Liver (tissue), 10 donors: ENCODE data around the gene ASIC4. TPM values are rescaled to one million over a fixed set of nuclear protein-coding genes. Genes with fewer than 3 reads are reported as not detected.

ENCODE experiments used
- DNase-seq: peaks from one replicate; pipeline ENCODE4 v3.0.0-alpha.2; 2017; ENCODE audit warnings: low spot score
- H3K27ac ChIP-seq, 2 donors: one replicate each; pipeline ENCODE4 v1.7.0; 2013; ENCODE audit warnings: inconsistent platforms in 2 of 2, low read length in 2 of 2, control low read depth in 1 of 2, low read depth in 1 of 2, mild to moderate bottlenecking in 1 of 2
- H3K27me3 ChIP-seq, 4 donors: one replicate each; pipeline versions ENCODE4 v1.6.1 to v1.7.0; 2013; ENCODE audit warnings: low read length in 3 of 4, inconsistent platforms in 1 of 4, mild to moderate bottlenecking in 1 of 4, moderate library complexity in 1 of 4; ENCODE audit not compliant: control insufficient read depth in 4 of 4, insufficient read depth in 4 of 4
- H3K36me3 ChIP-seq, 4 donors: one replicate each; pipeline versions ENCODE4 v1.6.1 to v1.7.0; 2013; ENCODE audit warnings: low read length in 3 of 4, mild to moderate bottlenecking in 3 of 4, low read depth in 1 of 4, moderate library complexity in 1 of 4; ENCODE audit not compliant: control insufficient read depth in 4 of 4, insufficient read depth in 3 of 4
- H3K4me1 ChIP-seq, 4 donors: one replicate each; pipeline versions ENCODE4 v1.6.1 to v1.7.0; 2013; ENCODE audit warnings: low read length in 3 of 4, mild to moderate bottlenecking in 3 of 4, moderate library complexity in 1 of 4; ENCODE audit not compliant: control insufficient read depth in 4 of 4, insufficient read depth in 4 of 4
- H3K4me3 ChIP-seq, 3 donors: one replicate each; pipeline versions ENCODE4 v1.6.1 to v1.7.0; 2013; ENCODE audit warnings: low read length in 3 of 3, control low read depth in 1 of 3, low read depth in 1 of 3, mild to moderate bottlenecking in 1 of 3
- H3K9ac ChIP-seq, 2 donors: one replicate each; pipeline ENCODE4 v1.7.0; 2013; ENCODE audit warnings: low read length in 2 of 2, mild to moderate bottlenecking in 2 of 2, moderate library complexity in 2 of 2, control low read depth in 1 of 2, low read depth in 1 of 2
- H3K9me3 ChIP-seq, 4 donors: one replicate each; pipeline versions ENCODE4 v1.6.1 to v1.7.0; 2013; ENCODE audit warnings: low read length in 3 of 4; ENCODE audit not compliant: control insufficient read depth in 4 of 4
- EGR1 ChIP-seq, 2 donors: IDR thresholded peaks; 2 replicates each; pipeline ENCODE4 v1.6.1; 2016 to 2018; ENCODE audit warnings: antibody characterized with exemption in 2 of 2, low read depth in 2 of 2
- FOXA1 ChIP-seq: IDR thresholded peaks from 2 replicates; pipeline ENCODE4 v1.6.1; 2016; ENCODE audit warnings: antibody characterized with exemption
- FOXA2 ChIP-seq: IDR thresholded peaks from 2 replicates; pipeline ENCODE4 v1.6.1; 2016; ENCODE audit warnings: antibody characterized with exemption
- GABPA ChIP-seq, 2 donors: IDR thresholded peaks in 1 of 2; conservative IDR thresholded peaks in 1 of 2; 2 replicates each; pipeline ENCODE4 v1.6.1; 2016; ENCODE audit warnings: antibody characterized with exemption in 2 of 2, mild to moderate bottlenecking in 1 of 2, moderate library complexity in 1 of 2
- HNF4A ChIP-seq, 2 donors: conservative IDR thresholded peaks; 2 replicates each; pipeline ENCODE4 v1.6.1; 2016; ENCODE audit warnings: antibody characterized with exemption in 2 of 2, mild to moderate bottlenecking in 2 of 2
- JUND ChIP-seq, 2 donors: IDR thresholded peaks; 2 replicates each; pipeline ENCODE4 v1.6.1; 2016; ENCODE audit warnings: antibody characterized with exemption in 2 of 2
- NR2F2 ChIP-seq: IDR thresholded peaks from 2 replicates; pipeline ENCODE4 v1.6.1; 2016; ENCODE audit warnings: antibody characterized with exemption
- RAD21 ChIP-seq, 2 donors: IDR thresholded peaks; 2 replicates each; pipeline ENCODE4 v1.6.1; 2016; ENCODE audit warnings: antibody characterized with exemption in 2 of 2, mild to moderate bottlenecking in 2 of 2
- RXRA ChIP-seq, 2 donors: IDR thresholded peaks; 2 replicates each; pipeline ENCODE4 v1.6.1; 2017 to 2018; ENCODE audit warnings: antibody characterized with exemption in 2 of 2, mild to moderate bottlenecking in 1 of 2
- SP1 ChIP-seq: IDR thresholded peaks from 2 replicates; pipeline ENCODE4 v1.6.1; 2018; ENCODE audit warnings: antibody characterized with exemption, mild to moderate bottlenecking
- TAF1 ChIP-seq: conservative IDR thresholded peaks from 2 replicates; pipeline ENCODE4 v1.6.1; 2016; ENCODE audit warnings: antibody characterized with exemption, mild to moderate bottlenecking
- YY1 ChIP-seq: IDR thresholded peaks from 2 replicates; pipeline ENCODE4 v1.6.1; 2016; ENCODE audit warnings: antibody characterized with exemption, mild to moderate bottlenecking
- WGBS: extraction: QIAGEN DNeasy Blood & Tissue Kit; methylation state at CpG from one replicate; pipeline ENCODE4 v1.1.7; 2013; 5-methylcytosine and 5-hydroxymethylcytosine counted together
- polyA plus RNA-seq, 2 donors: library from polyadenylated mRNA; stranded (reverse) in 1 of 2; unstranded in 1 of 2; fragments of 200-250 nt in 1 of 2; fragments of >200 nt in 1 of 2; fragmentation: Nextera tagmentation in 1 of 2; extraction: Ambion mirVana in 1 of 2; gene quantifications; one replicate each; pipeline versions ENCODE4 v1.2.1 to v1.2.3, GENCODE V29; 2013 to 2015
- small RNA-seq: library from RNA; depleted of rRNA; stranded (forward); fragments of <200 nt; gene quantifications from one replicate; pipeline ENCODE3, GENCODE V24; 2014
- total RNA-seq, 2 donors: library from RNA; depleted of rRNA; stranded (reverse); fragments of >200 nt; gene quantifications; one replicate each; pipeline ENCODE4 v1.2.3, GENCODE V29; 2014
- TF ChIP-seq, protein P1 (sequence below): IDR thresholded peaks from 2 replicates; pipeline ENCODE4 v1.6.1; 2016; ENCODE audit warnings: antibody characterized with exemption, mild to moderate bottlenecking
- donor health status: healthy.
- donor health status: healthy.
- donor health status: healthy.
- donor health status: healthy.
- donor health status: healthy.

Gene ASIC4
- total and polyA plus RNA-seq, 4 donors, result 0.08 to 1.5 TPM; not detected in 2

DNA sequence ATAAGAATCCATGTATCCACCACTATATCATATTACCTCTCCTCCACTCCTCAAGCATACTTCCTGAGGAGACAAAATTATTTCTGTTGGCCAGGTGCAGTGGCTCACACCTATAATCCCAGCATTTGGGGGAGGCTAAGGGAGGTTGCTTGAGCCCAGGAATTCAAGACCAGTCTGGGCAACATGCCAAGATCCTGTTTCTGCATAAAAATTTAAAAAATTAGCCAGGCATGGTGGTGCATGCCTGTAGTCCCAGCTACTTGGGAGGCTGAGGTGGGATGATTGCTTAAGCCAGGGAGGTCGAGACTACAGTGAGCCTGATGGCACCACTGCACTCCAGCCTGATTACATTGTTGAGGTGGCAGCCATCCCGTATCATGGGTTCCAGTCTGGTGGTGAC lies 67.1 kb downstream of the ASIC4 start:
- WGBS, result 75% methylated on average over 2 of the region's 2 CpGs

More for the DNA sequence above, 67.1 kb downstream of the ASIC4 start:
- Histone ChIP-seq H3K9ac (no peak overlapping the region), H3K36me3 (no peaks in the 10 kb centered on the region), H3K4me1 (no peaks in the 10 kb centered on the region), H3K9me3 (no peaks in the 10 kb centered on the region), H3K4me3 (no peak overlapping the region), H3K27ac (no peak overlapping the region), H3K27me3 (peaks cover 0 to 2% (median 0%) of the 10 kb centered on the region in 4 donors)
- no peak for DNase-seq
- TF ChIP-seq RAD21 (IDR thresholded peaks at IDR 0.05) (no peak), TAF1 (no peak), SP1 (no peak), FOXA1 (no peak), EGR1 (IDR thresholded peaks at IDR 0.05; ENCODE audit: low read depth in 2 of 2) (no peak), JUND (IDR thresholded peaks at IDR 0.05) (no peak), HNF4A (conservative IDR thresholded peaks at IDR 0.05) (no peak), GABPA (IDR thresholded peaks at IDR 0.05 in 1 of 2, conservative IDR thresholded peaks at IDR 0.05 in 1 of 2) (no peak), RXRA (IDR thresholded peaks at IDR 0.05) (no peak), NR2F2 (no peak), YY1 (no peak), FOXA2 (no peak)
- TF ChIP-seq, protein P1, sequence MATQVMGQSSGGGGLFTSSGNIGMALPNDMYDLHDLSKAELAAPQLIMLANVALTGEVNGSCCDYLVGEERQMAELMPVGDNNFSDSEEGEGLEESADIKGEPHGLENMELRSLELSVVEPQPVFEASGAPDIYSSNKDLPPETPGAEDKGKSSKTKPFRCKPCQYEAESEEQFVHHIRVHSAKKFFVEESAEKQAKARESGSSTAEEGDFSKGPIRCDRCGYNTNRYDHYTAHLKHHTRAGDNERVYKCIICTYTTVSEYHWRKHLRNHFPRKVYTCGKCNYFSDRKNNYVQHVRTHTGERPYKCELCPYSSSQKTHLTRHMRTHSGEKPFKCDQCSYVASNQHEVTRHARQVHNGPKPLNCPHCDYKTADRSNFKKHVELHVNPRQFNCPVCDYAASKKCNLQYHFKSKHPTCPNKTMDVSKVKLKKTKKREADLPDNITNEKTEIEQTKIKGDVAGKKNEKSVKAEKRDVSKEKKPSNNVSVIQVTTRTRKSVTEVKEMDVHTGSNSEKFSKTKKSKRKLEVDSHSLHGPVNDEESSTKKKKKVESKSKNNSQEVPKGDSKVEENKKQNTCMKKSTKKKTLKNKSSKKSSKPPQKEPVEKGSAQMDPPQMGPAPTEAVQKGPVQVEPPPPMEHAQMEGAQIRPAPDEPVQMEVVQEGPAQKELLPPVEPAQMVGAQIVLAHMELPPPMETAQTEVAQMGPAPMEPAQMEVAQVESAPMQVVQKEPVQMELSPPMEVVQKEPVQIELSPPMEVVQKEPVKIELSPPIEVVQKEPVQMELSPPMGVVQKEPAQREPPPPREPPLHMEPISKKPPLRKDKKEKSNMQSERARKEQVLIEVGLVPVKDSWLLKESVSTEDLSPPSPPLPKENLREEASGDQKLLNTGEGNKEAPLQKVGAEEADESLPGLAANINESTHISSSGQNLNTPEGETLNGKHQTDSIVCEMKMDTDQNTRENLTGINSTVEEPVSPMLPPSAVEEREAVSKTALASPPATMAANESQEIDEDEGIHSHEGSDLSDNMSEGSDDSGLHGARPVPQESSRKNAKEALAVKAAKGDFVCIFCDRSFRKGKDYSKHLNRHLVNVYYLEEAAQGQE, result no peak

Small RNA genes lying within 50 kb of the gene (small RNA-seq; reads per million reads assigned to genes)
- not detected for gene MIR3132

Other genes with a start within 250 kb of the ASIC4 start
- gene DNAJB2, start 235.1 kb upstream of the ASIC4 start, total RNA-seq, result 10 to 100 TPM; 22.0 to 71.8 TPM
- gene DNAJB2, start 235.1 kb upstream of the ASIC4 start, polyA plus RNA-seq, result 10 to 100 TPM in 1 of 2 donors, 1 to 10 TPM in 1; 7.4 to 32.0 TPM
- 1 to 10 TPM in 1 of 2 donors, not detected in 1; 2.2 TPM for gene PTPRN, start 205.1 kb upstream of the ASIC4 start, total RNA-seq
- gene PTPRN, start 205.1 kb upstream of the ASIC4 start, polyA plus RNA-seq, result not detected
- not detected for gene RESP18, start 181.7 kb upstream of the ASIC4 start, total RNA-seq
- not detected for gene RESP18, start 181.7 kb upstream of the ASIC4 start, polyA plus RNA-seq
- 10 to 100 TPM; 25.8 to 58.4 TPM for gene DNPEP, start 126.6 kb upstream of the ASIC4 start, total RNA-seq
- 10 to 100 TPM; 41.0 to 50.5 TPM for gene DNPEP, start 126.6 kb upstream of the ASIC4 start, polyA plus RNA-seq
- gene DES, start 96.1 kb upstream of the ASIC4 start, total RNA-seq, result 10 to 100 TPM in 1 of 2 donors, under 1 TPM in 1; 0.23 to 50.0 TPM
- 1 to 10 TPM in 1 of 2 donors, under 1 TPM in 1; 0.15 to 6.2 TPM for gene DES, start 96.1 kb upstream of the ASIC4 start, polyA plus RNA-seq
- gene SPEG, start 79.6 kb upstream of the ASIC4 start, total RNA-seq, result under 1 TPM; 0.51 to 0.75 TPM
- gene SPEG, start 79.6 kb upstream of the ASIC4 start, polyA plus RNA-seq, result under 1 TPM; 0.57 to 0.96 TPM
- gene GMPPA, start 15.6 kb upstream of the ASIC4 start, total RNA-seq, result 10 to 100 TPM; 20.2 to 59.4 TPM
- 10 to 100 TPM; 32.6 to 54.3 TPM for gene GMPPA, start 15.6 kb upstream of the ASIC4 start, polyA plus RNA-seq
- gene CHPF, start 29.3 kb downstream of the ASIC4 start, total RNA-seq, result 10 to 100 TPM; 26.5 to 85.2 TPM
- gene CHPF, start 29.3 kb downstream of the ASIC4 start, polyA plus RNA-seq, result 100 to 1,000 TPM in 1 of 2 donors, 10 to 100 TPM in 1; 31.1 to 135 TPM
- 1 to 10 TPM; 1.1 to 1.8 TPM for gene TMEM198, start 29.5 kb downstream of the ASIC4 start, total RNA-seq
- 1 to 10 TPM in 1 of 2 donors, under 1 TPM in 1; 0.74 to 1.9 TPM for gene TMEM198, start 29.5 kb downstream of the ASIC4 start, polyA plus RNA-seq
- gene OBSL1, start 57.1 kb downstream of the ASIC4 start, total RNA-seq, result 10 to 100 TPM; 23.6 to 35.3 TPM
- 10 to 100 TPM; 14.2 to 30.9 TPM for gene OBSL1, start 57.1 kb downstream of the ASIC4 start, polyA plus RNA-seq
- gene INHA, start 57.8 kb downstream of the ASIC4 start, total RNA-seq, result under 1 TPM; 0.08 to 0.14 TPM
- under 1 TPM; 0.03 to 0.15 TPM for gene INHA, start 57.8 kb downstream of the ASIC4 start, polyA plus RNA-seq
- gene STK11IP, start 83.4 kb downstream of the ASIC4 start, total RNA-seq, result 1 to 10 TPM; 7.1 to 8.4 TPM
- 1 to 10 TPM; 2.9 to 5.7 TPM for gene STK11IP, start 83.4 kb downstream of the ASIC4 start, polyA plus RNA-seq
- under 1 TPM; 0.08 to 0.19 TPM for gene SLC4A3, start 113.1 kb downstream of the ASIC4 start, total RNA-seq
- under 1 TPM; 0.08 TPM for gene SLC4A3, start 113.1 kb downstream of the ASIC4 start, polyA plus RNA-seq